SK-N-SH (cell line): ENCODE measurements around the gene RASA3.

Source experiments
- CTCF ChIP-seq: fragments of 200-600 bp; sonication (generic); IDR thresholded peaks from 2 replicates; pipeline ENCODE4 v1.6.1; 2017; ENCODE audit warnings: antibody characterized with exemption, mild to moderate bottlenecking, moderate library complexity
- ELF1 ChIP-seq: IDR thresholded peaks from 2 replicates; pipeline ENCODE4 v1.4.0; 2012
- EZH2phosphoT487 ChIP-seq: fragments of 200-600 bp; sonication (generic); IDR thresholded peaks from 2 replicates; pipeline ENCODE4 v1.6.1; 2017; ENCODE audit warnings: low read depth, mixed run types, mild to moderate bottlenecking, antibody characterized with exemption, moderate library complexity, borderline replicate concordance
- FOSL2 ChIP-seq: IDR thresholded peaks from 2 replicates; pipeline ENCODE4 v1.4.0; 2012; ENCODE audit warnings: low read depth, mild to moderate bottlenecking, moderate library complexity, borderline replicate concordance
- GABPA ChIP-seq: IDR thresholded peaks from 2 replicates; pipeline ENCODE4 v1.4.0; 2012; ENCODE audit warnings: low read depth, mild to moderate bottlenecking
- IRF3 ChIP-seq: fragments of 150-350 bp; IDR thresholded peaks from 2 replicates; pipeline ENCODE4 v1.6.1; 2016; ENCODE audit warnings: mild to moderate bottlenecking, low read depth, low read length
- POLR2AphosphoS5 ChIP-seq: IDR thresholded peaks from 2 replicates; pipeline ENCODE4 v1.6.1; 2012; ENCODE audit warnings: low read depth, low read length
- RAD21 ChIP-seq: IDR thresholded peaks from 2 replicates; pipeline ENCODE4 v1.6.1; 2012; ENCODE audit warnings: mild to moderate bottlenecking, low read length
- RCOR1 ChIP-seq: fragments of 150-350 bp; IDR thresholded peaks from 2 replicates; pipeline ENCODE4 v1.6.1; 2017; ENCODE audit warnings: antibody characterized with exemption, low read length
- RFX5 ChIP-seq: IDR thresholded peaks from 2 replicates; pipeline ENCODE4 v1.6.1; 2012; ENCODE audit warnings: mild to moderate bottlenecking, improper control_type of control experiment, low read length
- SIN3A ChIP-seq: IDR thresholded peaks from 2 replicates; pipeline ENCODE4 v1.6.1; 2012; ENCODE audit warnings: low read depth, mild to moderate bottlenecking, low read length, moderate library complexity, borderline replicate concordance
- YY1 ChIP-seq: IDR thresholded peaks from 2 replicates; pipeline ENCODE4 v1.4.0; 2012; ENCODE audit warnings: low read depth, mild to moderate bottlenecking
- TF ChIP-seq, protein P1 (sequence below): IDR thresholded peaks from 2 replicates; pipeline ENCODE4 v1.6.1; 2012; ENCODE audit warnings: mild to moderate bottlenecking, low read depth, low read length, moderate library complexity
- TF ChIP-seq, protein P2 (sequence below): fragments of 150-350 bp; IDR thresholded peaks from 2 replicates; pipeline ENCODE4 v1.6.1; 2017; ENCODE audit warnings: antibody characterized with exemption, low read length, low read depth, borderline replicate concordance

GRCh38 chr13:114066956-114067355 lies 65.5 kb downstream of the RASA3 start:
- TF ChIP-seq YY1 (no peak), RAD21 (no peak), RFX5 (no peak), CTCF (no peak), ELF1 (no peak), GABPA (no peak), FOSL2 (no peak), POLR2AphosphoS5 (no peak), SIN3A (no peak), EZH2phosphoT487 (no peak), IRF3 (no peak), RCOR1 (no peak)
- TF ChIP-seq, protein P1, sequence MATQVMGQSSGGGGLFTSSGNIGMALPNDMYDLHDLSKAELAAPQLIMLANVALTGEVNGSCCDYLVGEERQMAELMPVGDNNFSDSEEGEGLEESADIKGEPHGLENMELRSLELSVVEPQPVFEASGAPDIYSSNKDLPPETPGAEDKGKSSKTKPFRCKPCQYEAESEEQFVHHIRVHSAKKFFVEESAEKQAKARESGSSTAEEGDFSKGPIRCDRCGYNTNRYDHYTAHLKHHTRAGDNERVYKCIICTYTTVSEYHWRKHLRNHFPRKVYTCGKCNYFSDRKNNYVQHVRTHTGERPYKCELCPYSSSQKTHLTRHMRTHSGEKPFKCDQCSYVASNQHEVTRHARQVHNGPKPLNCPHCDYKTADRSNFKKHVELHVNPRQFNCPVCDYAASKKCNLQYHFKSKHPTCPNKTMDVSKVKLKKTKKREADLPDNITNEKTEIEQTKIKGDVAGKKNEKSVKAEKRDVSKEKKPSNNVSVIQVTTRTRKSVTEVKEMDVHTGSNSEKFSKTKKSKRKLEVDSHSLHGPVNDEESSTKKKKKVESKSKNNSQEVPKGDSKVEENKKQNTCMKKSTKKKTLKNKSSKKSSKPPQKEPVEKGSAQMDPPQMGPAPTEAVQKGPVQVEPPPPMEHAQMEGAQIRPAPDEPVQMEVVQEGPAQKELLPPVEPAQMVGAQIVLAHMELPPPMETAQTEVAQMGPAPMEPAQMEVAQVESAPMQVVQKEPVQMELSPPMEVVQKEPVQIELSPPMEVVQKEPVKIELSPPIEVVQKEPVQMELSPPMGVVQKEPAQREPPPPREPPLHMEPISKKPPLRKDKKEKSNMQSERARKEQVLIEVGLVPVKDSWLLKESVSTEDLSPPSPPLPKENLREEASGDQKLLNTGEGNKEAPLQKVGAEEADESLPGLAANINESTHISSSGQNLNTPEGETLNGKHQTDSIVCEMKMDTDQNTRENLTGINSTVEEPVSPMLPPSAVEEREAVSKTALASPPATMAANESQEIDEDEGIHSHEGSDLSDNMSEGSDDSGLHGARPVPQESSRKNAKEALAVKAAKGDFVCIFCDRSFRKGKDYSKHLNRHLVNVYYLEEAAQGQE = no peak
- TF ChIP-seq, protein P2, sequence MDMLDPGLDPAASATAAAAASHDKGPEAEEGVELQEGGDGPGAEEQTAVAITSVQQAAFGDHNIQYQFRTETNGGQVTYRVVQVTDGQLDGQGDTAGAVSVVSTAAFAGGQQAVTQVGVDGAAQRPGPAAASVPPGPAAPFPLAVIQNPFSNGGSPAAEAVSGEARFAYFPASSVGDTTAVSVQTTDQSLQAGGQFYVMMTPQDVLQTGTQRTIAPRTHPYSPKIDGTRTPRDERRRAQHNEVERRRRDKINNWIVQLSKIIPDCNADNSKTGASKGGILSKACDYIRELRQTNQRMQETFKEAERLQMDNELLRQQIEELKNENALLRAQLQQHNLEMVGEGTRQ = no peak
